HG03460 (cell line): Measurements from ENCODE around the gene RTL1.

Source experiments
- ATAC-seq: cut with Tn5 transposase; IDR thresholded peaks from one replicate; pipeline ENCODE4 v1.9.1; 2021; ENCODE audit not compliant: unreplicated experiment

RTL1 gene

GRCh38 chr14:100836311-100836805 lies 67.2 kb downstream of the RTL1 start:
- ATAC-seq, result no peak

GRCh38 chr14:100835548-100836310 lies 67.8 kb downstream of the RTL1 start:
- no peak for ATAC-seq

- no peak for ATAC-seq
Measured at GRCh38 chr14:100834794-100835547, 68.6 kb downstream of the RTL1 start.

GRCh38 chr14:100834082-100834793 lies 69.3 kb downstream of the RTL1 start:
- ATAC-seq, result no peak

- ATAC-seq, result no peak
Measured at GRCh38 chr14:100832311-100832960, 71.1 kb downstream of the RTL1 start.

- no peak for ATAC-seq
Measured at GRCh38 chr14:100830681-100831080, 72.8 kb downstream of the RTL1 start.
